Loucy (cell line): ENCODE data around the gene MARK3.

Experiments used
- CTCF ChIP-seq: fragments of 200-600 bp; sonication (generic); conservative IDR thresholded peaks from 2 replicates; pipeline ENCODE4 v1.5.1; 2014; ENCODE audit warnings: mild to moderate bottlenecking, antibody characterized with exemption, low read length
- EZH2phosphoT487 ChIP-seq: fragments of 200-600 bp; IDR thresholded peaks from 2 replicates; pipeline ENCODE4 v1.6.1; 2018; ENCODE audit warnings: antibody characterized with exemption, mild to moderate bottlenecking, moderate library complexity, borderline replicate concordance

- TF ChIP-seq CTCF (peak; percentile 93), EZH2phosphoT487 (no peak)
These were observed 161.6 kb downstream of the MARK3 start for GRCh38 chr14:103546652-103547454.
